ENCODE data around the gene RNASE8. TPM values are rescaled to one million over a fixed set of nuclear protein-coding genes. Genes with fewer than 3 reads are reported as not detected.
A peak's percentile ranks its signal among the peaks of the same experiment; 100 is the strongest.

The RNASE8 gene
- total RNA-seq, 1 donor from 2014 or later, result not detected

- no peak overlapping the region for H3K4me3 Mint-ChIP-seq
- no peaks in the 10 kb centered on the region for H3K9me3 Mint-ChIP-seq
- H3K27ac Mint-ChIP-seq, result no peak overlapping the region
- TF ChIP-seq CTCF (IDR thresholded peaks at IDR 0.05; ENCODE audit: unreplicated experiment), result no peak
- no peak for DNase-seq (ENCODE audit: low spot score in 2 of 2, unreplicated experiment in 2 of 2)
- H3K36me3 Mint-ChIP-seq, result peaks cover 37% of the 10 kb centered on the region
- H3K27me3 Mint-ChIP-seq (ENCODE audit: low read depth), result no peaks in the 10 kb centered on the region
- no peaks in the 10 kb centered on the region for H3K4me1 Mint-ChIP-seq
Measured at GRCh38 chr14:21081521-21082142, 24.0 kb downstream of the RNASE8 start.

GRCh38 chr14:21083565-21084325 lies 26.1 kb downstream of the RNASE8 start:
- H3K27ac Mint-ChIP-seq, result no peak overlapping the region
- no peak for TF ChIP-seq CTCF (IDR thresholded peaks at IDR 0.05; ENCODE audit: unreplicated experiment)

GRCh38 chr14:21084396-21084795 lies 26.8 kb downstream of the RNASE8 start:
- H3K4me3 Mint-ChIP-seq, result no peak overlapping the region
- no peak for DNase-seq (ENCODE audit: low spot score in 2 of 2, unreplicated experiment in 2 of 2)
- TF ChIP-seq CTCF (IDR thresholded peaks at IDR 0.05; ENCODE audit: unreplicated experiment), result no peak
- no peaks in the 10 kb centered on the region for H3K9me3 Mint-ChIP-seq
- no peaks in the 10 kb centered on the region for H3K27me3 Mint-ChIP-seq (ENCODE audit: low read depth)
- no peak overlapping the region for H3K27ac Mint-ChIP-seq
- no peaks in the 10 kb centered on the region for H3K4me1 Mint-ChIP-seq
- H3K36me3 Mint-ChIP-seq, result peaks cover 37% of the 10 kb centered on the region

More at GRCh38 chr14:21083565-21084325, 26.1 kb downstream of the RNASE8 start:
- peaks cover 35% of the 10 kb centered on the region for H3K36me3 Mint-ChIP-seq
- no peaks in the 10 kb centered on the region for H3K27me3 Mint-ChIP-seq (ENCODE audit: low read depth)
- H3K9me3 Mint-ChIP-seq, result no peaks in the 10 kb centered on the region
- H3K4me1 Mint-ChIP-seq, result no peaks in the 10 kb centered on the region
- DNase-seq (ENCODE audit: low spot score in 2 of 2, unreplicated experiment in 2 of 2), result no peak
- no peak overlapping the region for H3K4me3 Mint-ChIP-seq

GRCh38 chr14:21084998-21085853 lies 27.6 kb downstream of the RNASE8 start:
- Mint-ChIP-seq H3K27ac (peak overlapping the region; percentile 25), H3K27me3 (ENCODE audit: low read depth) (no peaks in the 10 kb centered on the region), H3K4me3 (no peak overlapping the region), H3K9me3 (no peaks in the 10 kb centered on the region), H3K4me1 (no peaks in the 10 kb centered on the region), H3K36me3 (peaks cover 34% of the 10 kb centered on the region)
- DNase-seq (ENCODE audit: low spot score in 2 of 2, unreplicated experiment in 2 of 2), result no peak
- TF ChIP-seq CTCF (IDR thresholded peaks at IDR 0.05; ENCODE audit: unreplicated experiment), result no peak

- no peak for DNase-seq (ENCODE audit: low spot score in 2 of 2, unreplicated experiment in 2 of 2)
- TF ChIP-seq CTCF (IDR thresholded peaks at IDR 0.05; ENCODE audit: unreplicated experiment), result no peak
- H3K4me1 Mint-ChIP-seq, result peaks cover 2% of the 10 kb centered on the region
- peak overlapping the region; percentile 32 for H3K27ac Mint-ChIP-seq
- H3K27me3 Mint-ChIP-seq (ENCODE audit: low read depth), result no peaks in the 10 kb centered on the region
- peaks cover 37% of the 10 kb centered on the region for H3K36me3 Mint-ChIP-seq
- H3K4me3 Mint-ChIP-seq, result no peak overlapping the region
- H3K9me3 Mint-ChIP-seq, result no peaks in the 10 kb centered on the region
Measured at GRCh38 chr14:21086908-21087293, 29.3 kb downstream of the RNASE8 start.

Data from mesothelial cell of epicardium (in vitro differentiated cells).